LNCAP (cell line): ENCODE results near the gene CRYGC.

Experiments
- CTCF ChIP-seq: fragments of 450-650 bp; IDR thresholded peaks from 2 replicates; pipeline ENCODE4 v1.5.1; 2017; ENCODE audit warnings: mild to moderate bottlenecking

CRYGC gene

GRCh38 chr2:208163489-208163888 is 33.9 kb upstream of the CRYGC start, which contains the start of gene CRYGA:
CRYGA (minus strand) TSS chr2:208163589; CDS start chr2:208163556, 33 bp downstream.
- TF ChIP-seq CTCF: no peak

GRCh38 chr2:208156439-208156838 is 26.8 kb upstream of the CRYGC start:
- no peak for TF ChIP-seq CTCF

GRCh38 chr2:208153156-208153555 is 23.5 kb upstream of the CRYGC start:
- no peak for TF ChIP-seq CTCF

GRCh38 chr2:208150956-208151355 is 21.3 kb upstream of the CRYGC start:
- TF ChIP-seq CTCF: no peak

- no peak for TF ChIP-seq CTCF
Measured at GRCh38 chr2:208150094-208150493, 20.5 kb upstream of the CRYGC start.

- TF ChIP-seq CTCF: no peak
Measured at GRCh38 chr2:208148803-208149202, 19.2 kb upstream of the CRYGC start.

- TF ChIP-seq CTCF: no peak
Measured at GRCh38 chr2:208147759-208148158, 18.1 kb upstream of the CRYGC start.

GRCh38 chr2:208147008-208147407 is 17.4 kb upstream of the CRYGC start:
- no peak for TF ChIP-seq CTCF
